HG02623 (cell line): Measurements from ENCODE around the gene HDAC4.

ENCODE experiments used
- ATAC-seq: cut with Tn5 transposase; IDR thresholded peaks from one replicate; pipeline ENCODE4 v1.9.1; 2021; ENCODE audit warnings: moderate library complexity; ENCODE audit not compliant: unreplicated experiment

HDAC4 gene

GRCh38 chr2:239429473-239430350 lies 28.9 kb upstream of the HDAC4 start:
- ATAC-seq = no peak

GRCh38 chr2:239425631-239426030 lies 24.8 kb upstream of the HDAC4 start:
- ATAC-seq = no peak

- no peak for ATAC-seq
Observed at GRCh38 chr2:239424337-239425045, 23.7 kb upstream of the HDAC4 start.

- no peak for ATAC-seq
Observed at GRCh38 chr2:239423551-239423950, 22.7 kb upstream of the HDAC4 start.

GRCh38 chr2:239421851-239422250 lies 21.0 kb upstream of the HDAC4 start:
- no peak for ATAC-seq

- no peak for ATAC-seq
Observed at GRCh38 chr2:239420082-239420481, 19.3 kb upstream of the HDAC4 start.

GRCh38 chr2:239418918-239419317 lies 18.1 kb upstream of the HDAC4 start:
- ATAC-seq = no peak

GRCh38 chr2:239412905-239413603 lies 12.2 kb upstream of the HDAC4 start:
- ATAC-seq = no peak

GRCh38 chr2:239411549-239412319 lies 10.9 kb upstream of the HDAC4 start:
- no peak for ATAC-seq

- ATAC-seq = no peak
Observed at GRCh38 chr2:239411117-239411516, 10.3 kb upstream of the HDAC4 start.

- no peak for ATAC-seq
Observed at GRCh38 chr2:239409976-239410375, 9.2 kb upstream of the HDAC4 start.

GRCh38 chr2:239407112-239407511 lies 6.3 kb upstream of the HDAC4 start:
- no peak for ATAC-seq

GRCh38 chr2:239406316-239406995 lies 5.6 kb upstream of the HDAC4 start:
- ATAC-seq = no peak

GRCh38 chr2:239405071-239405470 lies 4.3 kb upstream of the HDAC4 start:
- ATAC-seq = no peak

GRCh38 chr2:239402666-239403065 lies 1.8 kb upstream of the HDAC4 start:
- ATAC-seq = no peak

GRCh38 chr2:239401881-239402233 lies 1.0 kb upstream of the HDAC4 start:
- ATAC-seq = peak; percentile 2

GRCh38 chr2:239401067-239401880 lies 454 bp upstream of the HDAC4 start:
- peak; percentile 88 for ATAC-seq

GRCh38 chr2:239399921-239400595 lies 762 bp downstream of the HDAC4 start:
- ATAC-seq = no peak

- ATAC-seq = no peak
Observed at GRCh38 chr2:239399433-239399920, 1.3 kb downstream of the HDAC4 start.
